NCI-H1417 (cell line): ENCODE data around the gene ATP5PO.
"Not testable (repeated sequence)": the region's sequence is repeated elsewhere in the genome, so short reads cannot be mapped to it uniquely, and the experiment has no call there.

ENCODE experiments used
- DNase-seq, 3 experiments: peaks; one replicate each; lab custom pipeline; 2025; lab: John Stamatoyannopoulos, UW

ATP5PO gene

DNA sequence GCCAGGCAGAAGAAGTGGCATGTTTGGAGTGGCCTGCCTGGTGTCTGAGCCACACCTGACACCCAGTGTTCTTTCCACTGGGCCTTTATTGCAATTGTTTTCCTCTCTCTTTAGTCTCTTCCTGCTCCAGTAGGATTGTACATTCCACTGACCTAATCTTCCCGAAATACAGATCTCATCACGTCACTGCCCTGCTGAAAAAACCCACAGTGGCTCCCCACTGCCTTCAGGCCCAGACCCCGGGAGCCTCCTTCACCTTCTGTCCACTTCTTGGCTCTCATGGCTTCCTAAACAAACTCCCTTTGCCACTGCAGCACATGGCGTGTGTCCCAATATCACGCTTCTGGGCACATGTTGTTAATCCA, 25.3 kb upstream of the ATP5PO start:
- DNase-seq = no peak

DNA sequence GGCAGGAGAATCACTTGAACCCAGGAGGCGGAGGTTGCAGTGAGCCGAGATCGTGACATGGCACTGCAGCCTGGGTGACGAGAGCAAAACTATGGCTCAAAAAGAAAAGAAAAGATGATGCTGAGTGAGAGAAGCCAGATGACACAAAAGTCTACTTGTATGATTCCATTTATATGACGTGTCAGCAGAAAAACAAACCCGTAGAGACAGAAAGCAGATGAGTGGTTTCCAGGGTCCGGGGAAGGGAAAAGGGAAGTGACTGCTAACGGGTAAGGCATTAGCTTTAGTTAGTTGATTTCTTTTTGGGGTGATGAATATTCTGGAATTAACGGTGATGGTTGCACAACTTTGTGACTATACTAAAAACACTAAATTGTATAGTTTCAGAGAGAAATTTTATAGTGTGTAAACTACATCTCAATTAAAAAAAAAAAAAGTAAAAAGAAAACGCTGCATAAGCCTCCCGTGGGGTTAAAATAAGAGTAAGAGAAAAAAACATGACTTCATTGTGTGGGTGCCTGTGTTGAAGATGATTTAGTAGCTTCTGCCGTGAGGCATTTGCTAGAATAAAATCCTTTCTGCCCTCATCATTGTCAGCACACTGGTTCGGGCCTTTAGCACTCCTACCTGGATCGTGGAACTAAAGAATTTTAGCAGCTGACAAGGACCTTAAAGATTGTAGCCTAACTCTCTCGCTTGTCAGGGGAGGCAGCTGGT, 24.7 kb upstream of the ATP5PO start:
- DNase-seq = no peak

DNA sequence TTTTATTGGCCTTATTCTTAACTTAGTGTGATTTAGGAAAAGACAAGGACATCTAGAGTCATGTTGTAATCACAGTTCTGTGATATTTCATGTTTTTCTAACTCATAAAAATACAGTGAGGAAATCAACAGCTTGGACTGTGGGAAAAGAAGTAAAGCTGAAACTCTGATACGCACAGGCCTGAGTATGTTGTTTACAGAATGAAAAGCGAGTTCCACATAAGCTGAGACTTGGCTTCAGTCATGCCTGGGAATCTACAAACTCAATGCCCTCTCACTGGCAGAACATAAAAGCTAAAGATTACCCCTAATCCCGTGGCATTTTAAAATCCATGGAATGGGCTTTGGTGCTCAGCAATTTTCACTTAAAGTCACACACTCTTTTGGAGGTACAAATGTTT, 23.6 kb upstream of the ATP5PO start:
- no peak for DNase-seq

DNA sequence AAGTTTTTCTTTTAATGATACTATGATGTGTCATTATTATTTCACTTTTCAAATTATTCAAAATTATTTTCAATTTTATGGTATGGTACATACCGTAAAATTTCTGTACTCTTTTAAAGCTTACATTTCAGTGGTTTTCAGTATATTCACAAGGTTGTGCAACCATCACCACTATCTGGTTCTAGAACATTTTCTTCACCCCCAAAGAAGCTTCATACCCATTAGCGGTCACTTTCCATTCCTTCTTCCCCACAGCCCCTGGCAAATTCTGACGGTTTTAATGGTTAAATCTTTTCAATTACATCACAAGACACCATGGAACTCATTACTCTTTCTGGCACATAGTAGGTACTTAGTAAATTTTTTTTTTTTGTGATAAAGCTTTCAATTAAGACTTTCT, 22.8 kb upstream of the ATP5PO start:
- DNase-seq = no peak

DNA sequence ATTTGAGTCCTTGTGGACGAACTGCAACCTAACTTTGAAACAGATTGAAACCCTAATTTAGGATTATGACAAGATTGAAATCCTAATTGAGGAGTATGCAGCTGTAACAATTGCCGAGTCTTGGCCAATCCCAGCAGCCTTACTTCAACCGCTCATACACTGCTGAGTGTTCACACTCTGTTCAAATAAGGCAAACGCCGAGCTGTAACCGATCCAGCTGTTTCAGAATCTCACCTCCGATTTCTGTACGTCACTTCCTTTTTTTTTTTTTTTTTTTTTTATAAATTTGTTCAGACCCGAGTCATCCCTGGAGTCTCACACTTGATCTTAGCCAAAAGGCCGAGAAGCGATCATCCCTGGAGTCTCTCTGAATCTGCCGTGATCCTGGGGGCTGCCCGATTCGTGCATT, 22.3 kb upstream of the ATP5PO start:
- no peak for DNase-seq

DNA sequence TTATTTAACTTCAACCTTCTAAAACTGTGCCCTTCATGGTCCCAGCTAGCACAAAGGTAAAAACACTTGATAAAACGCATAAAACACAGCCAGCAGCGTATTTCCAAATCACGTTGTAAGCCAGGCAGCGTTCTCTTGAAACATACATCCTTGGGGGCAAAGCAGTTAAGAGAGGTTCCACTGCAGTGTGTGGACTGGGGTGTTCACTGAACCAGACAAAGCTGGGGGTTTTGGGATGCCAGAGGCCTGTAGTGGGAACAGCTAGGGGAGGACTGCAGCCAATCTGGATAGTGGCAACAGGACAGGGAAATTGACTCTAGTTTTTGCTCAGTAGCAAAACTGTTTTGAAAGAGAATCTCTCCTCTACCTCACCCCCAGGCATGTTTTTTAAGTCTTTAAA, 21.5 kb upstream of the ATP5PO start:
- DNase-seq = no peak

DNA sequence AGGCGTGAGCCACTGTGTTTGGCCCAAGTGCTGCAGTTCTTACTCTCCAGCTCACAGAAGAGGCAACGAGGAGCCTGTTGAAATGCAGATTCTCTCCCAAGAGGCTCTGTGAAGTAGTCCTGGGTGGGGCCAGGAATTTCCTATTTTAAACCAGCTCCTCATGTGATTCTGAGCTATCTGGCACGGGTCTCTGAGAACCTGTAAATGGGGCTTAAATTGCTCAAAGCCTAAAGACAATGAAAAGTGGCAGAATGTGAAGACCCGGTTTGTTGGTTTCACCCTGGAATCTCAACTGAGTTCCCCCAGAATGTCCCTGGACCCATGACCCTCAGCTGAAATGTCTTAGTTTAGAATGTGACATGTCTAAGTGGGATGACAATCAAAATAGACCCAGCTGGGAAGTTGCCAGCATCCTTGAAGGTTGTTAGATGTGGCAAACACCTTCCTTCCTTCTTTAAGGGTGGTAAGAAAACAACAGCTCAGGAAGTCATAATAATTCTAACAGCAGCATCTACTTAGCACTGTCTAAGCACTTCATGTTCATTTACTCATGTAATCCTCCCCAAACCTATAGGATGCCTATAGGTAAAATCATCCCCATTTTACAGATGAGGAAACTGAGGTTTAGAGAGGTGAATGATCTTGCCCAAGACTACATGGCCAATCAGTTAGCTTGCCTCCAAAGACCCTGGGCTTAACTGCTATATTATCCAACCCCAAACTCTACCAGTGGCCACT, 20.9 kb upstream of the ATP5PO start:
- DNase-seq = peak in 1 of 3 experiments; percentile 52

DNA sequence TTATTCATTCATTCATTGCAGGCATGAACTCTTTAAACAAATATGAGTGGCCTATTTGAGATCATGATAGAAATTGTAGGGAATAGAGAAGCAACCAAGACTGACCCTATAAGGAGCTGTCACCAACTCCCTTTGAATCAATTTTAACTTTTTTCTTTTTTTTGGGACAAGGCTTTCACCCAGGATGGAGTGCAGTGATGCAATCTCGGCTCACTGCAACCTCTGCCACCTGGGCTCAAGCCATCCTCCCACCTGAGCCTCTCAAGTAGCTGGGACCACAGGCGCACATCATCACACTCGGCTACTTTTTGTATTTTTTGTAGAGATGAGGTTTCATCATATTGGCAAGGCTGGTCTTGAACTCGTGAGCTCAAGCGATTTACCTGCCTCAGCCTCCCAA, 17.1 kb upstream of the ATP5PO start:
- no peak for DNase-seq

DNA sequence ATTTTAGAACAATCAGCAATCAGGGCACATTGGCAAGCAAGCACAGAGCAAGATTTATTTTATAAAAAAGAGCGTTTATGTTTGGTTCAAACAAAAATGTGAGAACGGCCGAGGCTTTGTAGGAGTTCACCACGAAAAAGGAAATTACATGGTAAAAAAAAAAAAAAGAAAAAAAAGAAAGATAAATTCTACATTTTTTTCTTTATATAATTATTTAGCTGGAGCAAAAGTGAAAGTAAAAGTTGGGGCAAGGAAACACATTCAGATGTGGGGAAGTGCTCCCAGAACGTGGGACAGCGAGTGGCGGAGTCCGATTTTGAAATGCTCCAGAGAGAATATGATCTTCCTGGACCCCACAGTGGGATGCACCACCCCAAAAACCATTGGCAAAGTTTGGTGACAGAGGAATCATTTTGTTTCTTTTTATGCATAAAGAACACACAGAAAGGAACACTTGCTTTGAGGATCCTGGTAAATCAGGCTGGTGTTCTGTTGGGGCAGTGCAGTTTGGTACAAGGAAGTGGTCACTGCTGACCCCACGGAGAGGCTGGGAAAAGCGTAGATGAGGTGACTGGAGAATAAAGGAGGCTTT, 16.3 kb upstream of the ATP5PO start:
- peak in 2 of 3 experiments; percentile 38 to 78 for DNase-seq

DNA sequence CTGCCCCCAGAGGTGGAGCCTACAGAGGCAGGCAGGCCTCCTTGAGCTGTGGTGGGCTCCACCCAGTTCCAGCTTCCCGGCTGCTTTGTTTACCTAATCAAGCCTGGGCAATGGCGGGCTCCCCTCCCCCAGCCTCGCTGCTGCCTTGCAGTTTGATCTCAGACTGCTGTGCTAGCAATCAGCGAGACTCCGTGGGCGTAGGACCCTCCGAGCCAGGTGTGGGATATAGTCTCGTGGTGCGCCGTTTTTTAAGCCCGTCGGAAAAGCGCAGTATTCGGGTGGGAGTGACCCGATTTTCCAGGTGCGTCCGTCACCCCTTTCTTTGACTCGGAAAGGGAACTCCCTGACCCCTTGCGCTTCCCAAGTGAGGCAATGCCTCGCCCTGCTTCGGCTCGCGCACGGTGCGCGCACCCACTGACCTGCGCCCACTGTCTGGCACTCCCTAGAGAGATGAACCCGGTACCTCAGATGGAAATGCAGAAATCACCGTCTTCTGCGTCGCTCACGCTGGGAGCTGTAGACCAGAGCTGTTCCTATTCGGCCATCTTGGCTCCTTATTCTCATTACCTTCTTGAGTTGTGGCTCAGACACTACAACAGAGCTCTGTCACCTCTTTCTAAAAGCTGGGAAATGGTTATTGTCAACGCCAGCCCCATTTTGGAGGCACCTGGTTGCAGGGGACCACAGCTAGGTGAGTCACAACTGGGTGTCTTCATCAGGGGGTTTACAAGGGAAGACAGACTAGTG, 15.6 kb upstream of the ATP5PO start:
- peak; percentile 57 to 87 (median 68) for DNase-seq

DNA sequence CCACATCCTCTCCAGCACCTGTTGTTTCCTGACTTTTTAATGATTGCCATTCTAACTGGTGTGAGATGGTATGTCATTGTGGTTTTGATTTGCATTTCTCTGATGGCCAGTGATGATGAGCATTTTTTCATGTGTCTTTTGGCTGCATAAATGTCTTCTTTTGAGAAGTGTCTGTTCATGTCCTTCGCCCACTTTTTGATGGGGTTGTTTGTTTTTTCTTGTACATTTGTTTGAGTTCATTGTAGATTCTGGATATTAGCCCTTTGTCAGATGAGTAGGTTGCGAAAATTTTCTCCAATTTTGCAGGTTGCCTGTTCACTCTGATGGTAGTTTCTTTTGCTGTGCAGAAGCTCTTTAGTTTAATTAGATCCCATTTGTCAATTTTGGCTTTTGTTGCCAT, 10.6 kb upstream of the ATP5PO start:
- DNase-seq = not testable (repeated sequence)

DNA sequence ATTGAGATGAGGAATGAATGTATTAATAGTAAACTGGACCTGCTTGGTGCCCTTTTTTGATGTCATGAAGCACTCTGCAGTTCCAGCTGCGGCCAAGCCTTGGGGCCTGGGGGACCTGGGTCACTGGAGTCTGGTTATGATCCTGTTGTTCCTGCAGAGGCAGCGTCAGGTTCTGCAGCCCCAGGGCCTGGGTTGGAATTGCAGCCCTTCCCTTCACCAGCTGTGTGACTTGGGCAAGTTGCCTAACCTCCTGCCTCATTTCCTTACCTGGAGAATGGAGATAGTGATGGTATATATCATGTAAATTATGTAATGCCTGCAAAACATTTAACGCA, 9.1 kb upstream of the ATP5PO start:
- peak in 1 of 3 experiments; percentile 38 for DNase-seq

DNA sequence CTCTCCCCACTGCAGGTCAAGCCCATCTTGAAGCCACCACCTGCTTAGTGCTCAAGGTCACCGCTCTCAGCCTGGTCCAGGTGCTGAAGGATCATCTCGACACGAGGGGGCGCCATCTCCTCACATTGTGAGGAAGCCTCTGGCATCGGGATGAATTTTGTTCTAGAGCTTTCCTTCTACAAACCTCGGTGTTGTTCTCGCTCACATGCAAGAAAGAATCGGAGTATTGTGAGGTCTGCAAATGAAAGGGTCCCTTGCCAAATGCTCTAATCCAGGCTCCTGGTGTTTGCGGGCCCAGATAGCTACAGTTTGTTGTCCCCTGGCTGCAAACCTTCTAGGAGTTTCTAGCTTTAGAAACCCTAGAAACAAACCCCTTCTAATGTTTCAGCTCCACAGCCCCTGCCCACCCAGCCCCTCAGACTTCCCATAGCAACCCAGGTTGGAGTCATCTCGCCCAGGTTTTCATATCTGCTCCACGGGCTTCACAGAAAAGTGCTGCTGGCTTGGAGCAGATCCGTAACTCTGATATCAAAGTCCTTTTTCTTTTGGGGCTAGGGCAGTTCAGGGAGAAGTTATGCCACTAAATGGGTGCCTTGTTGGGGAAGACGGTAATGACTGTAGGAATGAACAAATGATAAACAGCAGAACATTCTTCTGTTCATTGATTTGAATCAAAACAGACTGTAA, 8.6 kb upstream of the ATP5PO start:
- DNase-seq = peak; percentile 85 to 94 (median 91)

DNA sequence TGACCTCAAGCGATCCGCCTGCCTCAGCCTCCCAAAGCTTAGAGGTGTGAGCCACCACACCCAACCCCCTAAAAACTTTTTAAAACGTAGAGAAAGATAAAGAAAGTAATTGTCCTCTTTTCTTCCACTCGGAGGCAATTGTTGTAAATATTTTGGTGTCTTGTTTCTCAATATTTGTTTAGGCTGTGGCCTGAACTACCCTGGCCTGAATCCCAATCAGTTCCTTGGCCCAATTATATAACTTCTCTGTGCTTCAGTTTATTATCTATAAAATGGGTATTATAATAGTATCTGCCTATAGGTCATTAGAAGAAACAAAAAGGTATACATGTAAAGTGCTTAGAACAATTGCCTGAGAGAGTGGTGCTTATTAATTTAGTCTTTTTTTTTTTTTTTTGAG, 1.8 kb upstream of the ATP5PO start:
- DNase-seq = no peak

DNA sequence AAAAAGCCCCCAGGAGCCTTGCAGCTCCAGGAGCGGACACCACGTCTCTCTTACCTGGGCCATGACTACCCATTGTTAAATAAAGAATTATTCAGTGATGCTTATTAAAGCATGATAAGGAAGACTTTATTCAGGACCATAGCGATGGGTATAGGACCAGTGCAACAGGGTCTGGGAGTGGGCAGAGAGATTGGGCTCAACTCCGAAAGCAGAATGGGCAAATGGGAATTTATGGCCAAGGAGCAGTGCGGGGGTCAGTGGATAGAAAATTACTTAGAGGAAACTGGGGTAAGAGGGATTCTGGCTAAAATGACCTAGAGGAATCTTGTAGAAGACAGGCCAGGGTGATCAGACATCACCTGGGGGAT, 580 bp upstream of the ATP5PO start:
- no peak for DNase-seq

DNA sequence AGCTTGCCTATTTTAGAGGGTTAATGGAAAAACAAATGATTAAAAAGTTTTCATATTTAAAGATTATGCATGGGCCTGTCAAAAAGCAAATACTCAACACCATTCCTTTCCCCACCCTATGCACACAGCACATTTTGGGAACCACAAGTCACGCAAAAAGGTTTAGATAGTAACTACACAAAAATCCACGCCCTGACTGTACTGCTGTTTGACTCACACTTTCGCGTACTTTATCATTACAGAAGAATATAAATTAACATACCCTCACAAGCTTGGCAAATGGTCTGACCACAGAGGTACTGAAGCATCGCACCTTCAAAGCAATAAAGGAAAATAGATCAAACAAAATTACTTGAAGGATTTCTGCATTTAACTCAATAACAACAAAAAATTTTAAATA, 1.4 kb downstream of the ATP5PO start:
- no peak for DNase-seq

DNA sequence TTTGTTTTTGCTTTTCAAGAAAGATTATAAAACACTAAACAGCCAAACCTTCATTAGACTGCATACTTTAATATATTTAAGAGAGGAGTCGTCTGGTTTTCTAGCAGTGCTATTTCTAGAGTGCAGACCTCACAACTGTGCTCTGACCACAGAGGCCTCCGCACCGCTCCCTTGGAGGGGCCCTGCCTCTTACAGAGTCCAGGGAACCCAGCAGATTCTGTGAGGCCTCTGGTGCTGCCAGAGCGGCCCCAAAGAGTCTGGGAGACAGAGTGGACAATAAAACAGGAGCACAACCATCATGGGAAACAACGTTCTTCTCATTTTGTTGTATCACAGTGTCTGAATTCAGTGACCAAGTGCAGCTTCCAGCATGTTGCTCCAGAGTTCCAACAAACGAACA, 5.8 kb downstream of the ATP5PO start:
- DNase-seq = no peak

DNA sequence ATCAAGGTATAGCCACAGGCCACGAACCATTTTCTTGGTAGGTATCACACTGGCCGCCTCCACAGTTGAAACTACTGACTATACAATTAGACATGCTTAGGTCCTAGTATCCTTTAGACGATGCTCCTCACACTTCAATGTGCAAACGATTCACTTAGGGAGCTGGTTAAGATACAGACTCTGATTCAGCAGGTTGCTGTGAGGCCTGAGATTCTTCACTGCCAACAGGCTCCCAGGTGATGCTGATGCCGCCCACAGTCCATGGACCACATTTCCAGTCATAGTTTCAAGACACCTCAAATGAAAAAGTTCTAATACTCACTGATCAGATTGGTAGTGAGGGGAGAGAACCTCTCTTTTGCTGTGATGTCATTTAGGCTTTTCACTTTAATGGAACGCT, 6.8 kb downstream of the ATP5PO start:
- DNase-seq = no peak

DNA sequence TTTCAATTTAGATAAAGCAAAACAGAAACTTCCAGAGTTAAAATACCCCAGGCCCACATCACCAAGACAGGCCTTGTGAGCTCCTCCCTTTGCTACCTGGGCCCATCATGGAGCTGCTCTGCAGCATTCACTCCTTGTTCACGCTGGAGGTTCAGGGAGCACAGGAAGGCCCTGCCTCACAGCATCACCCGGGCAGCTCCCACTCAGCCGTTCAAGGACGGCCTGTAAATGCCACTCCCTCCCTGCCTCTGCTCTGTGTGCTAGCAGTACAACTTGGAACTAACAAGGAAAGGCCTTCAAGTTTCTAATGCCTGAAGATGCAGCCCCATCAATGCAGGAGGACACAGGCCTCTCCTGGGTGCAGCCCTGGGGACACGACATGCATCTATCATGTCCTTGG, 11.6 kb downstream of the ATP5PO start:
- DNase-seq = no peak

DNA sequence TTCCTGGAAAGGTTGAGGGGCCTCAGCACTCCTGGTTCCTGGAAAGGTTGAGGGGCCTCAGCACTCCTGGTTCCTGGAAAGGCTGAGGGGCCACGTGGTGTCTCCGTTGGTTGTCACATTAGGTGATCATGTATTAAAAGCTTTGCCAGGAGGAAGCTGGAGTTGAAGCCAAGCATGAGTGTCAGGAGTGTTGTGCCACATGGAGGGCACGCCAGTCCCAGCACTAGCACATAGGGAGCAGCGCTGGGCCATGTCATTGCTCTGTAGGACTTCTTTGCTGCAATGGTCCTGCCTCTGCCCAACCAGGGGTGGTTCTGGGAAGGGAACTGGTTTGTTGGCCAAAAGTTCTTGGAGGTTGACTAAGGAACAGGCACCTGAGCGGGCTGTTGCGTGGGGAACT, 13.3 kb downstream of the ATP5PO start:
- DNase-seq = no peak

DNA sequence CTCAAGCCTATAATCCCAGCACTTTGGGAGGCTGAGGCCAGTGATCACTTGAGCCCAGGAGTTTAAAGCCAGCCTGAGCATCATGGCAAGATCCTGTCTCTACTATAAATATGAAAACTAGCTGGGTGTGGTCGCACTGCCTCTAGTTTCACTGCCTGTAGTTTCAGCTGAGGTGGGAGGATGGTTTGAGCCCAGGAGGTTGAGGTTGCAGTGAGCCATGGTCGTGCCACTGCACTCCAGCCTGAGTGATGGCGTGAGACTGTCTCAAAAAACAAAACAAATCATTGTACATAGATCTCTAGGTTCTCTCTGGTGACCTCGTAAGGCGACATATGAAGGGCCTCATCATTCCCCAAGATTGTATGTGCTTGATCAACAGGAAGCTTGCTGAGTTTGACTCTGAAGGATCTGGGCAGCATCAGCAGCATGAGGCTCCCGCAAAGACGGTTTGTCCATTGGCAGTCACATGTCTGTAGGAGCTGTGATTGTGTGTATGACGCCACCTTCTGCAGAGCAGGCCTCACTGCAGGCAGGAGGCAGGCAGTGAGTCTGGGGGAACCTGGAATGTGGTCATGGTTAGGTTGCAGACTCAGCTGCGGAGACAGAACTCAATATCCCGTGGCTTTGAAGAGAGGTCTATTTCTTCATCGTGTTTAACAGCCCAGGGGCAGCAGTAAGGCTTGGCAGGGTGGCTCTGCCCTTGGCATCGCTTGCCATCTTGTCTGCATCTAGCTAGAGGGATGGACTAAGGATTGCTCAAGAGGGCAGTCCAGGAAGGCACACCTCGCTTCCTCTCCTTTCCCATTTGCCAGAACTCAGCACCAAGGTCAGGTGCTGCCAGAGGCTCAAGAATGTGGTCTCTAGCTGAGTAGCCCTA, 14.0 kb downstream of the ATP5PO start:
- peak; percentile 34 to 71 (median 42) for DNase-seq
